HG03565 (cell line): ENCODE measurements around the gene AFF1.
"Not testable (repeated sequence)": the region's sequence is repeated elsewhere in the genome, so short reads cannot be mapped to it uniquely, and the experiment has no call there.

Experiments used
- ATAC-seq: cut with Tn5 transposase; IDR thresholded peaks from one replicate; pipeline ENCODE4 v1.9.1; 2021; ENCODE audit warnings: mild to moderate bottlenecking, moderate library complexity; ENCODE audit not compliant: unreplicated experiment

Gene AFF1

DNA sequence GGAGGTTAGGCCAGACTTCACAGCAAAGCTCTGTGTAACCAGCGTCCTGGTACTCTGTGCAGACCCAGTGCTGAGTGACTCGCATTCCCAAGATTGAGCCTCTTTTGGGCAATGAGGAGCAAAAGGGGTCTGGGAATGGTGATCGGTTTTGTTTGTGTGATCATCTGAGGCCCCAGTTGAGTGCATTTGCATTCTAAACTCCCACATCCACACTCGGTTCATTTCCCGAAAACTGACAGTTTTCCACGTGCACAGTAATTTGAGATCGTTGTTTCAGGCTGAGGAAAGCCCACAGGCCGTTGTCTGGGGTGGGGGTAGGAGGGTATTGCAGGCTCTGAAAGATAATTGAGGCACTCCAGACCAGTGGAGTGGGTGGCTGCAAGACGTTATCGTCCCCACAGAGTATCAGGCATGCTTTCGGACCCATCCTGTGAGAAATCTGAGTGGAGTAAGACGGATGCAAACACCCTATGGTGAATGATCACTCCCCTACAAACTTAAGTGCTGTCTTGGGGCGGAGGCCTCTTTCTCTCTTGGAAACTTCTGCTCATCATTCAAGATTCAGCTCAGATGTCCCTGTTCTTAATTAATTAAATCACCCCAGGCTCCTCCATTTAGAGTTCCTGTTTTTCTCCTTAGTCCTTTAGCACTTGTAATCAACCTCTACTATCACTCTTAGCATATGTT is 96.1 kb downstream of the AFF1 start:
- no peak for ATAC-seq

GRCh38 chr4:87031920-87032319 is 97.1 kb downstream of the AFF1 start:
- ATAC-seq = no peak

DNA sequence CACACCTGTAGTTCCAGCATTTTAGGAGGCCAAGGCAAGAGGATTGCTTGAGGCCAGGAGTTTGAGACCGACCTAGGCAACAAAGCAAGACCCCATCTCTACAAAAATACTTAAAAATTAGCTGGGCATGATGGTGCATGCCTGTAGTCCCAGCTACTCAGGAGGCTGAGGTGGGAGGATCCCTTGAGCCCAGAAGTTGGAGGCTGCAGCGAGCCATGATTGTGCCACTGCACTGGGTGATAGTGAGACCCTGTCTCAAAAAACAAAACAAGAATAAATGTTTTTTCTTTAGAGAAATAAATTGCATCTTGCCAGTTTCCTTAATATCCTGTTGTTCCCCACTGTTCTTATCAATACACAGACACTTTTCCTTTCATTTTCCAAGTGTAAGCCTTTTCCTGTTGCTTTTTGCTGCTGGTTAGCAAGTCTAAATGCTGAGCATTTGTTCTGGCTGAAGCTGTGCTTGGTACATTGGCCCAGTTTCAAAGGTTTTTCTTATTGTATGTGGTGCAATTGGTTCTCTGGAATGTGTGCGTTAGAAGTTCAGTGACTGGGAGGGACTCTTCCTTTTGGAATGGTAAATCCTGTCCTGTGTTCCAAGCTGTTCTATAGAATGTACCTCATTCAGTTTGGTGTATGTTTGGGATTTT is 98.2 kb downstream of the AFF1 start:
- ATAC-seq = no peak

DNA sequence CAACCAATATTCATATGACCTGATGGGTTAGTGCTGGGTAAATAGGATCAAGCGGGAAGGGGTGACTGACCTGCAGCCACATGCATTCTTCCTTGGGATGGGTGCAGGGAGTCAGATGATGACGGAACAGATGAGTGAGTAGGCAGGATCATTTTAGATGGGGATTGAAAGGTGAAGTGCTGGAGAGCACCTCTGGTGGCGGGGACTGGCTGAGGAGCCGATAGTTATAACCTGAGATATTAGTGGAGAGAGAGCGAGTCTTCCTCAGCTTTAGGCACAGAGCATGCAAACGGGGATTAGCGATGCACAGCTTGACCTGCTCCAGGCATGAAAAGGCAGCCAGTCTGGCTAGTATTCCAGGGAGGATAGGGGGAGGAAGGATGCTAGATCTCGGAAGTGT is 99.1 kb downstream of the AFF1 start:
- ATAC-seq = no peak

GRCh38 chr4:87034527-87034926 is 99.7 kb downstream of the AFF1 start:
- ATAC-seq = no peak

DNA sequence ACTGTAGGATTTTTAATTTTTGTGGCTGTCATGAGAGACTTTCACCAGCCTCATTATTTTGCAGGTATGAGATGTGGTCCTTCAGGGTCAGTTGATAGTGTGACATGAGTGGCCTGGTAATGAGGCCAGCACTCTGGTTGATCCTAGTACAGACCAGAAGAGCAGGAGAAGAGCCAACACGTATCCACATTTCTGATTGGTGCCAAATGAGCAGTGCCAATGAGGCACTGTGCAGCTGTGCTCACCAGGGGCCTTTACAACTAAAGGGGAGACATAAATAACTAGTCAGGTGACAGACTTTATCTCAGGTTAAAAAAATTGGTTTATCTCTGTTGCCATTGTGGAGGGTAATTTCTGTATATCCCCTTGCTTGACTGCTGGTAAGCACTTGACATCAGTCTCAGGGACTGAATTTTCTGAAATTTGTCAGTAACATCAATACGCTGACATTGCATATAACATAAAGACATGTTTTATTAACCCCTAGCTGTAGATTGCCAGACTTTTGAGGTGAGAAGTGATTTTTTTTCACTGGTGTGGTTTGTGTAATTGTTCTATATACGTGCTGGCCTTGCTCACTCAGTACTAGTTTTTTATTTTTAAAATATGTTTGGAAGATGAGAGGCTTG is 101.2 kb downstream of the AFF1 start:
- no peak for ATAC-seq

- ATAC-seq = no peak
Measured at GRCh38 chr4:87036713-87037112, 101.9 kb downstream of the AFF1 start.

GRCh38 chr4:87037171-87037570 is 102.4 kb downstream of the AFF1 start:
- ATAC-seq = not testable (repeated sequence)

DNA sequence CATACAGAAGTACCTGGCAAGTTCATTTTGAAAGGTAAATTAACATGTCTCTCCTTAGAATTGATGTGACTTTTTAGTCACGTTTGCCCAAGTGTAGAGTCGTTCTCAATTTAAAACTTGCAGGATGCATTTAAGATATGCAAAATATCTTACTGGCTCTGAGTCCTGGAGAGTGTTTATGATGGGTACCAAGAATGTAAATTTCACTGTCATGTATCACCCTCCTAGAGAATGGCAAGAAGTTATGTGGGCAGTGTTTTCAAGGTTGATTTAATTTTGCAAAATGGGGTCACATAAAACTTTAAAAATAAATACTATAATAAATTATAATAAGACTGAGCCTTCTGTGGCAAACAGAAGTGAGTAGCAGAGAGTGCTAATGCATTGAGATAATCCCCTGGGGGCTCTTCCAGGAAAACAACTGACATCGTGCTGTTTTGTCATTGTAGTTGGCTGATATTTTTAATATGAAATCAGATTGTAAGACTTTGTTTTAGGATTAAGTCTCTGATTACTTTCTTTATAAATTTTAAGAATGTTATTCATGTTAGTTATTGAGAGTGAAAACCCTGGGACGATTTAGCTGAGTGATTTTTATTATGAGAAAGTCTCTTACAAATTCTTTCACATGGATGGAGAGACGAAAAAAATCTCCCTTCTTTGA is 103.0 kb downstream of the AFF1 start:
- ATAC-seq = no peak

DNA sequence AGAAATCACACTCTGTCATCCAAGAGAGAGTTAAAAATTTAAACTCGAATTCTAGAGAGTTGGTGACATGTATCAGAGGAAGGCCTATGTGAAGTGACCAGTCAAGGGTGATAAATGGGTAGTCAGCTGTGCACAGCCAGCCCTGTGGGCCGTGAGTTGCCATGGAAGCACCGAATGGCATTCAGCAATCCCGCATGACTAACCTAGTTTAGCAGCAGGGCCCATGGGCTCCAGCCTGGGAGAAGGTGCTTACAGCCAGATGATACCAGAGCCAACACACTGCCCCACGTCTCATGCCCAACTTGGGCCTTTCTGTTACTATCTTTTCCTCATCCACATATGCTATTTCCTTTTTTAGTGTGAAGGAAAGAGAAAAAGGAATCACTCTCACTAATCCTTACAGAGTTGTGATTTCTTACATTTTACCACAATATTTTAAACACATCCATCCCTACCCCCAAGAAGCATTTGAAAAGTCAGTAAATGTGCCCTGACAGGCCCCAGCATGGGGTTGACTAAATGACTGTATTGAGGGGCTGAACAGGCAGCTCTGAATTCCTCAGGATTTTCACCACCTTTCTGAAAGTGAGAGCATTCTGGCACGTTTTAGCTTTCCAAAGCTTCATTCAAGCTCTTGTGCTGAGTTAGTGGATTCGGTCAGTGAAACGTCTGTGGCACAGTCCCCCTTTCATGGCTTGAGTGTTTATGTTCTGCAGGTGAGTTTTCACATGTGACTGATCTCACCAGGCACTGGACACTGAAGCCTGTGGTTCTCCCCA is 104.2 kb downstream of the AFF1 start:
- peak; percentile 47 for ATAC-seq

GRCh38 chr4:87041141-87041540 is 106.3 kb downstream of the AFF1 start:
- ATAC-seq = no peak

- no peak for ATAC-seq
Measured at GRCh38 chr4:87042221-87042620, 107.4 kb downstream of the AFF1 start.

- ATAC-seq = no peak
Measured at GRCh38 chr4:87042986-87043820, 108.4 kb downstream of the AFF1 start.

DNA sequence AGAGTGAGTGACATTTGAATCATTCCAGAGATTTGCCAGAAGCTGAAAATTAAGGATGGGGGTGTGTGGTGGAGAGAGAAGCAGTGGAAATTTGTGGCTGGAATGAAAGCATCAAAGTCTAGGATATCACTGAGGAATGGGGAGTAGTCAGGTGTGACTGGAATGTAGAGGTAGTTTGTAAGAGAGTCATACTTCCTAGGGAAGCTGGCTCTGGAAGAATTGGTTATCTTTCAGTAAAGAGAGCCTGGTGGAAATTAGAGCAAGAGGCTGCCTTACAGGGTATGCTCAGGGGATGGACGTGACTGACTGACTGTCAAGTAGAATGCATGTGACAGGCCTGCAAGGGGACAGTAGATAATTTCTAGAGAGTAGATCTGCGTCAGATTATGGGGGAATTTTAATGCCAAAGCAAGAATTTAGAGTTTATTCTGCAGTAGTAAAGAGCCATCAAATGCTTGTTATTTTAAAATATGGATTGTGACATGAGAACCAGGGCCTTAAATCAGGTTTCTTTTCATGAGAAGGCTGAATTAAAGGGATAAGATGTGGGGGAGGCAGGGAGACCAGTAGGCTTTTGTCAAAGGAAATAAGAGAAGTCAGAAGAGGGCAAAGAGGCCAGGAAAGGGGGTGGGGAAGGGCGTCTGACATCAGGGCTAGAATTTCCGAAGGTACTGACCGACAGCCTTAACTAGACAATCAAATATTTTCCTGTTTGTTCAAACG is 109.9 kb downstream of the AFF1 start:
- ATAC-seq = no peak

GRCh38 chr4:87045234-87045558 is 110.4 kb downstream of the AFF1 start:
- ATAC-seq = no peak

- no peak for ATAC-seq
Measured at GRCh38 chr4:87045659-87046058, 110.8 kb downstream of the AFF1 start.

DNA sequence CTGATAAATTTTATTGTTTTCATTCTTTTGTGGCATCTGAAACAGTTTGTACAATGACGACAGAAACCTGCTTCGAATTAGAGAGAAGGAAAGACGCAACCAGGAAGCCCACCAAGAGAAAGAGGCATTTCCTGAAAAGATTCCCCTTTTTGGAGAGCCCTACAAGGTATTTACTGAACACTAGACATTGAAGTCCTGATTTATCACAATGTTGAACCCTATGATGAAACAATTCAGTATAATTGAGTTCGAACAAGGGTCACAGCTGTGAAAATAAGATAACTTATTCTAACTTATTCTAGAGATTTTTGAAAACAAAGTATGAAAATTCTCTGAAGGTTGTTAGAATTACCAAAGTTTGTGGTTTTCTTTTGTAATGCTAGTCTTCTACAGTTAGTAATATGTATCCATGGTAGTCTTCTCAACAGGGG is 111.3 kb downstream of the AFF1 start:
- ATAC-seq = no peak

DNA sequence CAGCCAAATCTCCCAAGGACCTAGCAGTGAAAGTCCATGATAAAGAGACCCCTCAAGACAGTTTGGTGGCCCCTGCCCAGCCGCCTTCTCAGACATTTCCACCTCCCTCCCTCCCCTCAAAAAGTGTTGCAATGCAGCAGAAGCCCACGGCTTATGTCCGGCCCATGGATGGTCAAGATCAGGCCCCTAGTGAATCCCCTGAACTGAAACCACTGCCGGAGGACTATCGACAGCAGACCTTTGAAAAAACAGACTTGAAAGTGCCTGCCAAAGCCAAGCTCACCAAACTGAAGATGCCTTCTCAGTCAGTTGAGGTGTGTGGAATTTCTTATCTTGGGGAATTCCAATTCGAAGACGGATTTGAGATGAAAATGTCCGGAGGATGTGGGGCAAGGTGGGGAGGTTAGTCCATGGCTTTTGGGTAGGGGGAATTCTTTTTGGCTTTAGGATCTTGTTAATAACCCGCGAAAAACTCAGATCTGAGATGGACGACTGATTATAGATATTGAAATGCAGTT is 112.5 kb downstream of the AFF1 start:
- ATAC-seq = no peak

- ATAC-seq = no peak
Measured at GRCh38 chr4:87049508-87049907, 114.7 kb downstream of the AFF1 start.
